NK-92 (cell line): Measurements from ENCODE around the gene SHISA8.
"Not testable (repeated sequence)": the region's sequence is repeated elsewhere in the genome, so short reads cannot be mapped to it uniquely, and the experiment has no call there.

Experiments used
- DNase-seq: peaks from one replicate; lab custom pipeline; 2025; ENCODE audit not compliant: unreplicated experiment; lab: John Stamatoyannopoulos, UW

SHISA8 gene

DNA sequence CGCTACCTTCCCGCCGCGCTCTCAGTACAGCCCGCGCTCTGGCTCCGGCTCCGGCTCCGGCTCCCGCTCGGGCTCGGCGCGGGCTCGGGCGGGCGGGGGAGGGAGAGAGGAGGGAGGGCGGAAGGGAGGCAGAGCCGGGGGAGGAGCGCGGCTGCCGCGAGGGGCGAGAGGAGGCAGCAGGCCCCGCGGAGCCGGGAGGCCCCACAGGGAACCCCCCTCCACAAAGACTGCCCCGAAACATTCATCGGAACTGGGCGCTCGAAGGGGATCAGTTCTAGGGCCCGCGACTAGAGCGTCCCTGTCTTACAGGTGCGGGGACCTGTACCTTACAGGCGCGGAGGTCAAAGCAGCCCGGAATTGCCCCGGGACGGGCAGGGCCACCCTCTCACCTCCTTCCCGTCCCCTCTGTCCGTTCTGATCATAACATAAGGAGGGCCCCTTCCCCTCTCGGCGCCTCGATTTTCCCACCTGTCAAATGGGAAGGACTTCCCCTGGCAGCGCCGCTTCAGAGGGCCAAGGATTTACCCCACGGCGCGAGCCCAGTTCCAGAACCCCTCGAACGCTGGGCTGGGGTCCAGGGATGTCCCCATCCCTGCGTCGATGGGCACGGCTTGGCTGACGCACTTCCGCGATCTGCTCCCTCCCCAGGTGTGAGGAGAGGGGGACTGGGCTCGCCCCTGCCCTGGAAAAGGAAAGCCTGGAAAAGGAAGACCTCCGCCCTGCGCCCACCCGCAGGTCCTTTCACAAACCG lies at the start of gene SHISA8:
TSS of gene SHISA8 (minus strand) at position 40 of the 751 bp plus-strand sequence. CDS start 407 bp downstream, outside the sequence.
- no peak for DNase-seq

DNA sequence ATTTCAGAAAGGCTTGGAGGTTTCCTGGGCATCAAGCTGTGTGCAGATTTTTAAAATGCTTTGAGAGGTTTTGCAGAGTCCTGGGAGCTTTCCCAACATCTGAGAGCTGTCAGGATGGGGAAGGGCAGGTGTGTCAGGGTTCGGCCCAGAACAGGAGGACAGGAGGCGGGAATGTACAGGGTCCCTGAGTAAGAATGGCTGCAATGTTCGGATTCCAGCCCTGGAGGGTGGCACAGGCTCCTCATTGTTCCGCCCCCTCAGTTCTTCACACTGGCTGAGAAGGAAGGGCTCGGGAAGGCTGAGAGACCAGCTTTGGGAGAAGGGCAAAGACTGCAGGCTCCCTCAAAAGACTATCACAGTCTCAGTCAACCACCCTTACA lies 49.2 kb upstream of the SHISA8 start:
- DNase-seq = no peak

DNA sequence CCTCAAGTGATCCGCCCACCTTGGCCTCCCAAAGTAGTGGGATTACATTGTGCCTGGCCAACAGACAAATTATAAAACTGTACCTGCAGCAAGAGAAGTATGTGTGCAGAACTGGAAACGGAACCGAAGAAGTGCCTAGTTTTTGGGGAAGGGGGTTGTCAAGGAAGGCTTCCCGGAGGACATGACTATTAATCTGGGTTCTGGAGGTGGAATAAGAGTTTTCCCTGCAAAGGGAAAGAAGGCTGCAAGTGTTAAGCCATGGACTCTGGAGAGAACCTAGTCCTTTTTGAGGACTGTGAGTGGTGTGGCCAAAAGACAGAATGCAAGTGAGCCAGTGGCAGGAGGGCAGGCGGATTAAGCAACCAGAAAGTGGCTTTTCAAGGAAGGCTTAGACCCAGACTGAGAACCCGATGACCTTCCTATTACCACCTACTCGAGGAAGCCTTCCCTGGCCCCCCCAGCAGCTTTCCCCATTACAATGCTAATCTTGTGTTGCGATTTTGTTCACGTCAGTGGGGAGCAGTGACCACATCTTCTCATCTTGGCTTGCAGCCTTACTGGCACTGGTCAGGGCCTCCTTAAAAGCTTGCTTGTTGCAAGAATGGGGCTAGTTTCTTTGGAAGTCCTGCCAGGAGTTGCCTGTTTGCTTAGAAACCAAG lies 48.7 kb upstream of the SHISA8 start:
- DNase-seq = no peak

DNA sequence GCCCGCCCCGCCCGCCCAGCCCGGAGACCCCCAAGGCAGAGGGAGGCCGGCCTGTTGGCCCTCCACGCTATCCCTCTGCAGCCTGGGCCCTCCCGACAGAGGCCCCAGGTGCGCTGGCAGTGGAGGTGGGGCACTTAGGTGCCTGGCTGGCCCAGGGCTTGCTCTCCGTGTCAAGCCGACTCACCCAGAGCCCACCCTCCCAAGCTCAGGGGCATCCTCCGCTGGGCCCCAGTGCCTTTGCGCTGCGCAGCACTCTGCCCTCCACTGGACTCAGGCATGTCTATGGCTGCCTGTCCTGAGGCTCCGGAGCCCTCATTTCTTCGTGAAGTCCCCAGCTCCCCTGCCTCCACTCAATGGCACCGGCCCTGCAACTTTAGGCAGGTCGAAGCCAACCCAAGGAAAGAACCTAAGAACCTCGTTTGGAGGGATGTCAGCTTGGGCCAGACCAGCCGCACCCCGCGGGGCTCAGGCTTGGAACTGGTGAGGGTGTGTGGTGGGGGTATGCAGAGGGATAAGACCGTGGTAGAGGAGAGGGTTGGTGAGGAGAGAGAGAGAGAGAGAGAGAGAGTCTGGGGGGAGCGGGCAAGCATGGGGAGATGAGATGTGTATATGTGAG lies 43.2 kb upstream of the SHISA8 start:
- DNase-seq = no peak

DNA sequence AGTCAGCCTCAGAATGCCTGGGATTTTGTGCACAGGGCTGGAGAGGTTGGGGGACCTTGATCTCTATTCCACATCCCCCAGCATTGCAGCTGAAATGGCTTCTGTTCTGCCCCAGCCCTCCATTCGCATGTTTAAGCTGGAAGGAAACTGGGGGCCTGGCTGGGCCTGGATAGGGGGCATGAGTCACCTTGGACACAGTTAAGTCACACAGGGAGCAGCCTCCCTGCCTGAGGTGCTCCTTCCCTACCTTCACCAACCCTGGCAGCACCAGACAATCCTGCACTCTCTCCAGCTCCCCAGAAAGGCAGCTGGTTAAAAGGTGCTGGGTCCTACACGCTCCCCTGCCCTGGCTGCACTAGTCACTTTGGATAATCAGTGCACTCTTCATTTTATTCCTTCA lies 37.8 kb upstream of the SHISA8 start:
- DNase-seq = no peak

DNA sequence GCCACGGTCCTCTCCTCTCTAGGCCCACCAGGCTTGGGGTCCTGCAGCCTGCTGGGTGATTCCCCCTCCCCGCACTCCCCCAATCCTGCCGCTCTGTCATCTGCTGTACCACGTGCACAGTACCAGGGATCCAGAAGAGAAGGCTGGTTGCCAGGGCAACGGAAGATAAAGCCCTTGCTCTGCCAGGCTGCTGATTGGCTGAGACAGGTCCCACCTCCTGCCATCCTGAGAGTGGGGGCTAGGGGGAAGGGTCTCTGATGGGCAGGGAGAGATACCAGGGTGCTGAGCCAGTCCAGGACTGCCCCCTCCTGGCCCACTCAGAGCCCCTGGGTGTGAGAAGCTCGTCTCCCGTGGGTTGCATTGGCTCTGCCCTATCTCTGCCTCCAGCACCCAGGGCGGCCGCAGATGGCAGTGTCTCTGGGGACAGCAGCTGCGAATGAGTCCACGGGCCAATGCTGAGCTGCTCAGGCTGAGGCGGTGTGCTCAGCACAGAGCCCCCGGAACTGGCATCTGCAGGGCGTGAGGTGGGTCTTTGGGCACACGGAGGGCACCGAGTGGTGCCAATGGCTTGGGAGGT lies 37.1 kb upstream of the SHISA8 start, which contains the start of gene SMIM45:
TSS of gene SMIM45 (plus strand) at position 253 of the 577 bp plus-strand sequence.
- DNase-seq = no peak

DNA sequence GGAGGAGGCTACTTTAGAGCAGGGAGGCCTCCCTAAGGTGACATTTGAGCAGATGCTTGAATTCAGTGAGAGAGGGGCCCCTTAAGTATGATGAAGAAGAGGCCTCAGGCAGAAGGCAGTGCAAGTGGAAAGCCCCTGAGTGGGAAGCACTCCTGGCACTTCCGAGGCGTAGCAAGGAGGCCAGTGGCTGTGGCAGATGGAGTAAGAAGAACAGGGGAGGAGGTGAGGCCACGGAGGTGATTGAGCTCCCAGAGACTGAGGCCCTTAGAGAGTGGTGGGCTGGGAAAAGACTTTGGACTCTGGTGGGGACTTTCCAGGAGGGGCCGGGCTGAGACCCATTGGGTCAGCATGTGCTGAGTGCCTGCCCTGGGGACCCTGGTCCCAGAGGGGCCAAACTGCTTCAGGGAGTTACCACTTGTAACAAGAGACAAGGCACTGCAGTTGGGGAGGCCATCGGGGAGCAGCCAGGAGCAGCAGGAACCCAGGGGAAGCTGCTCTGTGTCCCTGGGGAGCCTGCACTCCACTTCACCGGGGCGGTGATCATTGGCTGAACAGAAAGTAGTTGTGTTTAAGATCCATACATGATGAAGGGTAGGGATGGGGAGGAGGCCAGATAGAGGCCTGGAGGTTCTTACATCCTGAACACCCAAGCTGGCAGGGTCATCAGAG lies 34.6 kb upstream of the SHISA8 start:
- no peak for DNase-seq

DNA sequence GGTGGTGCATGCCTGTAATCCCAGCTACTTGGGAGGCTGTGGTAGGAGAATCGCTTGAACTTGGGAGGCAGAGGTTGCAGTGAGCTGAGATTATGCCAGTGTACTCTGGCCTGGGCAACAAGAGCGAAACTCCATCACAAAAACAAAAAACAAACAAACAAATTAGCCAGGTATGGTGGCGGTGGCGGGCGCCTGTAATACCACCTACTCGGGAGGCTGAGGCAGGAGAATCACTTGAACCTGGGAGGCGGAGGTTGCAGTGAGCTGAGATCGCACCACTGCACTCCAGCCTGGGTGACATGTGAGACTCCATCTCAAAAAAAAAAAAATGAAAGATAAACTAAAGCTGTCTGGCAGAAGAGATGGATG lies 34.0 kb upstream of the SHISA8 start:
- DNase-seq = not testable (repeated sequence)

DNA sequence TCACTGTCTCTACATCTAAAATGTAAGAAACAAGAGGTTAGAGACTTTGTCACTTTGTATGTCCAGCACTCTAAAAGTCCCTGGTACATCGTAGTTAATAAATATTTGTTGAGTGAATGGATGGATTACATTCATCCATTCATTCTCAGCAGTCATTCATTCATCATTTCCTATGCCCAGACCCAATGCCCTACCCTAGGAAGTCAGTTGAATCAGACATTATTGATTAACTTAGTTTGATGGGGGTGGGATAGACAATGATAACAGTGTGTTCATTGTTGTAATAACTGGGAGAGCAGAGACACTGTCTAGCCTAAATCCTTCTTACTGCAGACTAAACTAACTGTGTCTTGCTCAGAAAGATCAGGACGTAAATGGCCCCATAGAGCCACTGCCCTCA lies 33.3 kb upstream of the SHISA8 start:
- DNase-seq = no peak

DNA sequence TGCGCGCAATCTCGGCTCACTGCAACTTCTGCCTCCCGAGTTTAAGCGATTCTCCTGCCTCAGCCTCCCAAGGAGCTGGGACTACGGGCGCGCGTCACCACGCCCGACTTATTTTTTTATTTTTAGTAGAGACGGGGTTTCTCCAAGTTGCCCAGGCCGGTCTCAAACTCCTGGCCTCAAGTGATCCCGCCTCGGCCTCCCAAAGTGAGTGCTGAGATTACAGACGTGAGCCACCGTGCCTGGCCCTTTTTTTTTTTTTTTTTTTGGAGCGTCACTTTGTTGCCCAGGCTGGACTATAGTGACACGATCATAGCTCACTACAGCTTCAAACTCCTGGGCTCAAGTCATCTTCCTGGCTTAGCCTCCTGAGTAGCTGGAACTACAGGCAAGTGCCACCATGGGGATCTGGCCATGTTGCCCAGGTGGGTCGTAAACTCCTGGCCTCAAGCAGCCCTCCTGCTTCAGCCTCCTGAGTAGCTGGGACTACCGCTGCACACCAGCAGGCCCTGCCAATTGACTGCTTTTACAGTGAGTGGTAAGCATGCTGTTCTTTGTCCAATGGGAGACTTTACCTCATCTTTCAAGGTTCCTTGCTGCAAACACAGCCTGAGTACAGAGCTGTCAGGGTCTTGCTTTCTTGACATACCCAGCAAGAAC lies 32.7 kb upstream of the SHISA8 start:
- DNase-seq = no peak

DNA sequence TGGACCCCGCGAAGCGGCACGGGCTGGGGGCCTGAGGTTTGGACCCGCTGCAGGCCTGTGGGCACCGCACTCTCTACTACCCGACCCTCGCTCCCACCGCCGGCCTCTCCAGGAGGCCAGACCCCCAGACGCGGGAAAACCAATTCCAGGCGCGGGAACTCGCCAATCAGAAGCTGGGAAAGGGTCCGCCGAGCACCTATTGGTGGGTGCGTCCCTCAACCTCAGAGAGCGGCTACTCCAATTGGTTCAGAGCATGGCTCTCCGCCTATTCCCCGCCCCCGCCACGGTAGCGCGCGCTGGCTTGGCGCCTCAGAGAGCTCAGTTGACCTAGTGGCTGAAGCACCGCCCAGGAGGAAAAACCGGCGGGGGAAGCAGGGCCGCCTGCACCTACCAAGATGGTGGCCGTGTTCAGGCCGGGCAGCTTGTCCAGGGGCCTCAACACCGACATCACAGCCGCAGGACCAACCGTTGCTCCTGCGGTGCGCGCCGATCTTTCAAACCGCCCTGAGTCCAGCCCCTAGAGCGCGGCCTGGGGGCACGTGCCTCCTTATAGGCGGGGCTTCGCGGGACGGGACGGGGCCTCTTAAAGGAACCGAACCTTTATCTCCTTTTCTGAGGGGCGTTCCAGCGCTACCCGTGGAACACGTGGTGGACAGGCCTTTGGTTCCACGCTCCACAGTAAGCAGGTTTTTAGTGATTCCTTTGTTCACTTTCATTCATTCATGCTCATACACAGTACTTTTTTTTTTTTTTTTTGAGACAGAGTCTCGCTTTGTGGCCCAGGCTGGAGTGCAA lies 32.0 kb upstream of the SHISA8 start, which contains the start of gene CENPM:
TSS of gene CENPM (minus strand) at position 524 of the 795 bp plus-strand sequence. CDS start at position 448, 76 bp downstream.
- DNase-seq = no peak

DNA sequence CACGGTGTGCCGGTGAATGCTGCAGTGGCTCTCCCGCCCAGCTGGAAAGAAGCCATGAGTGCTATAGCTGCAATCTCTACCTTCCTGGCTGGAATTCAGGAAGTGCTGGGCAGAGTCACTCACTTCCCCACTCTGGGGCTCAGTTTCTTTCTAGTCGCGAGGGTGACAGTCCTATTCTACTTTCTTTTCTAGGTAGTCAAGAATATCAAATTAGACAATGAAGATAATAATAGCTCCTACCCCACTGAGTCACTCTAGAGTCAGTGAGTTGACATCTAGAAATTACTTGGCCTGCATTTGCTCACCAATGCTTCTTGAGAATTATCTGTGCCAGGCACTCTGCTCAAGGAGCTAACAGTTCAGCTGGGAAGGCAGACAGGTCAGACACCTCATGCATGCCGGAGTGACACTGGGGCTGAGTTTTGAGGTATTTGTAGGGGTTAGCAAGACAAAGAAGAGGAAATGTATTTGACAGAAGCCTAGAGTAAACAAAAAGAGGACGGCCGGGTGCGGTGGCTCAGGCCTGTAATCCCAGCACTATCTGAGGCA lies 28.9 kb upstream of the SHISA8 start:
- DNase-seq = no peak

DNA sequence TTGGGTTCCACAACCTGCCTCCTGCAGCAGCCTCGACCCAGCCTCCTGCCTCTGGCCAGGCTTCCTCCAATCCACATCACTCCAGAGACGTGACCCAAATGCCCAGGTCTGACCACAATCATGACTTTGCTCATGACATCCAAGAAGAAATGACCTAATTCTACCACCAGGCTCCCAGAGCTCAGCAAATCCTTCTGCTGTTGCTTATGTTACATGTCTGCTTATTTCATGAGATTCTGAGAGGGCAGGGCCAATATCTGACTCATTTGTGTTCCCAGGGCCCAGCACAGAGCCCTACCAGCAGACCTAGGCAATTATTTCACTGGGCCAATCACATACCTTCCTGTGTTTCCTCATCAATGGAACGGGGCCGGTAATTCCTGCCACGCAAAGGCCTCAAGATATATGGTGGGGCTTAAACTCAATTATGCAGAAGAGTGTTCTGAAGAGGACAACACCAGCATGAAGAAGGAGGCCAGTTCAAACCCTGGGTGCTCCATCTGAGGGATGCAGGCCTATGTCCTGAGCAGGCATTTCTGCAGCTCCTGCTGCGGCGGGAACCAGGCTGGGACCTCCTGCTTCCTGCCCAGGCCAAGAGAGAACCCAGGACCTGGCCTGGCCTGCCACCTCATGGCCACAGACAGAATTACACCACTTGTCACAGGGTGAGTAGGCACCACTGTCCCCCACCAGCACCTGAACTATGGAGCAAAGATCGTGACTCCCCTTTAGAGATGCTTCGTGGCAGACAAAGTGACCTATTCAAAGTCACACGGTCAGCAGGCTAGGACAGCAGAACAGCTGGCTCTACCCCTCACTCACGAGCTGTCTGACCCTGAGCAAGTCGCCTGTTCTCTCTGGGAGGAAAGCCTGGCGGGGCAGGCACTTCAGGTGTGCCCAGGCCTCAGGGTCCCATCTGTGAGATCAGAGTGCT lies 26.2 kb upstream of the SHISA8 start:
- no peak for DNase-seq

DNA sequence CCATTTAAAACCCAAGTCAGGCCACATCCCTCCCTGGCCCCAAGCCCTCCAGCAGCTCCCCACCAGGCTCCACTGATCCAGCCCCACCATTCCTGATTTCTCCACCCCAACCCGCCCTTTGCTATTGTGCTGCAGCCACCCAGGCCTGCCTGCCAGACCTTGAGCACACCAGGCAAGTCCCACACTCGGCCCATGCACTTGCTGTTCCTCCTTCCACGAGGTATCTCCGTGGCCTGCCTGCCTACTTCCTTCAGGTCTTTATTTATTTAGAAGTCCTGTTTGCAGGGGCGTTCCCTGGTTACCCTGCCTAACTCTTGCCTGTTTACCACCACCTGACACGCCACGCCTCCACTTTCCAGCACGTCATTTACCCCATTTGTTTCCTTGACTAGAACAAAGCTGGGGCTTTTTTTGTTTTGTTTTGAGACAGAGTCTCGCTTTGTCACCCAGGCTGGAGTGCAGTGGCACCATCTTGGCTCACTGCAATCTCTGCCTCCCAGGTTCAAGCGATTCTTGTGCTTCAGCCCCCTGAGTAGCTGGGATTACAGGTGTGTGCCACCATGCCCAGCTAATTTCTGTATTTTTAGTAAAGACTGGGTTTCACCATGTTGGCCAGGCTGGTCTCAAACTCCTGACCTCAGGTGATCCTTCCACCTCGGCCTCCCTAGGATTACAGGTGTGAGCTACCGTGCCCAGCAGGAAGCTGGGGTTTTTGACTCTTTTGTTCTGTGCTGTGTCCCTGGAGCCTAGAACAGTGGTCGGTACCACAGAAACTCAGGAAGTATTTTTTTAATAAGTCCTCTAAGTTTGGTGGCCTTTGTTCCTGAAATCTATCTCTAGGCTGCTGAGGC lies 25.3 kb upstream of the SHISA8 start:
- peak; percentile 49 for DNase-seq

DNA sequence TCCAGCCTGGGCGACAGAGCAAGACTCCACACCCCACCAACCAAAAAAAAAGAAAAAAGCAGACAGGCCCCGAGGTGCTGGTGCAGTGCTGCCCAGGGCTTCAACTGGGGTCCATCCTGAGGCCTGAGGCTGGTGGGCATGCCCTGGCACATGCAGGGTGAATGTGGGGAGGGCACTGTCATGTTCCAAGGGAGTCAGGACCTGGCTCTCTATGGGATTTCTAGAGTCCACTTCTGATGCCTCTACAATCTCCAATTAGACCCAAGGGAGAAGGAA lies 22.0 kb upstream of the SHISA8 start:
- DNase-seq = no peak

DNA sequence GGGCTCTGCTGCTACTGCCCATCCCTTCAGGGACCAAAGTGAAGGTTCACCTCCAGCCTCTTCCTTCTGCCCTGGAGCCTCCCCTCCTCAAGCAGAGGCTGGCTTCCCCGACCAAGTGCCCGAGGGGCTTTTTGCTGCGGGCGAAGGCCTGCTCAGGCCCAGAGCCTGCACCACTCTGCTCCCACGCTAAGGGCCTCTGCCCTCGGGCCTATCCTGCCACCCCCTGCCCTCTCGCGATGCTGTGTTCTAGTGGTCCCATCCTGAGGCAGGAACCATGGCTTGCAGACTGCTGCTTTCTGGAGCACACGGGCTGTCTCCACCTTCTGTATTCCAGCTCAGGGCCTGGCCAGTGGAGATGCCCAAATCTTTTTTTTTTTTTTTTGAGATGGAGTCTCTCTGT lies 20.6 kb upstream of the SHISA8 start:
- no peak for DNase-seq

DNA sequence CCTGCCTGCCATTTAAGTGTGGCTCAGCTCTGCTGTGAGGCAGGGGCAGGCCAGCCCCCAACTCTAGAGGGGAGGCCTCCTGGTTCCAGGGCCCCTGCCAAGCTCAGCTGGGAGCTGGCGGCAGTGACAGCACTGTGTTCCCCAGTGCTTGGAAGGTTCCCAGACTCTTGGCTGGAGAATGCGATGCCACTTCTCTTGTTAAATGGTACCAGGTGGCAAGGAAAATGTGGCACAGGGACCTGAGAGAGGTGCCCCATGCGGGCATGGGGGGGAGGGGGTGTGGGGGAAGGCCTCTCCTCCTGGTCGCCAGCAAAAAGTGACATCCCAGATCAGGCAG lies 20.1 kb upstream of the SHISA8 start:
- DNase-seq = no peak
